Gastrocnemius medialis (tissue), 4 donors: ENCODE results near the gene HSH2D.

Source experiments
- CTCF ChIP-seq, 5 experiments: fragments of 450-650 bp in 3 of 5; fragments of 200-600 bp in 2 of 5; sonication (generic) in 2 of 5; IDR thresholded peaks in 4 of 5; conservative IDR thresholded peaks in 1 of 5; 1 replicate in 4 of 5; 2 replicates in 1 of 5; pipeline ENCODE4 v1.5.1; 2016 to 2019; ENCODE audit warnings: antibody characterized with exemption in 5 of 5, mild to moderate bottlenecking in 3 of 5, moderate library complexity in 3 of 5
- POLR2A ChIP-seq, 2 donors: fragments of 450-650 bp; IDR thresholded peaks; one replicate each; pipeline ENCODE4 v1.6.1; 2017; ENCODE audit warnings: antibody characterized with exemption in 2 of 2, mild to moderate bottlenecking in 2 of 2, moderate library complexity in 2 of 2

- TF ChIP-seq CTCF (IDR thresholded peaks at IDR 0.05 in 4 of 5, conservative IDR thresholded peaks at IDR 0.05 in 1 of 5) (no peak), POLR2A (IDR thresholded peaks at IDR 0.05) (no peak)
Observed at GRCh38 chr19:16144216-16144581, 714 bp downstream of the HSH2D start.
